BJ (cell line): ENCODE data around the gene IKBKE. TPM values are rescaled to one million over a fixed set of nuclear protein-coding genes. Genes with fewer than 3 reads are reported as not detected.

Source experiments
- CTCF ChIA-PET: fragments of 350-600 bp; formaldehyde crosslinking; extraction: SDS; loops from one replicate; lab custom pipeline; 2021; ENCODE audit warnings: antibody characterized with exemption, inconsistent platforms; lab: Yijun Ruan, JAX
- POLR2A ChIA-PET: fragments of 300-600 bp; sonication (Branson Sonifier 250); formaldehyde crosslinking; extraction: SDS; loops from one replicate; lab custom pipeline; 2021; ENCODE audit warnings: antibody characterized with exemption; lab: Charles Lee
- DNase-seq: peaks from one replicate; pipeline ENCODE4 v3.0.0-alpha.2; 2011; ENCODE audit warnings: low read depth
- H3K27me3 ChIP-seq: 2 replicates; pipeline ENCODE4 v1.6.0; 2011; ENCODE audit warnings: low read length; ENCODE audit not compliant: control insufficient read depth, insufficient read depth
- H3K36me3 ChIP-seq: 2 replicates; pipeline ENCODE4 v1.5.1; 2011; ENCODE audit warnings: low read length; ENCODE audit not compliant: control insufficient read depth, insufficient read depth
- H3K4me3 ChIP-seq: 2 replicates; pipeline ENCODE4 v1.5.1; 2011; ENCODE audit warnings: low read depth, mild to moderate bottlenecking, control low read depth, low read length
- polyA plus RNA-seq: library from polyadenylated mRNA; depleted of rRNA; stranded (reverse); fragments of >200 nt; gene quantifications from 2 replicates; pipeline ENCODE4 v1.2.3, GENCODE V29; 2011
- TF ChIP-seq, protein P1 (sequence below): IDR thresholded peaks from 2 replicates; pipeline ENCODE4 v1.5.1; 2011; ENCODE audit warnings: low read depth, mild to moderate bottlenecking, control low read depth, inconsistent platforms, low read length, moderate library complexity; ENCODE audit not compliant: insufficient read depth

IKBKE gene
- polyA plus RNA-seq, 1 experiment: 23.0 TPM

DNA sequence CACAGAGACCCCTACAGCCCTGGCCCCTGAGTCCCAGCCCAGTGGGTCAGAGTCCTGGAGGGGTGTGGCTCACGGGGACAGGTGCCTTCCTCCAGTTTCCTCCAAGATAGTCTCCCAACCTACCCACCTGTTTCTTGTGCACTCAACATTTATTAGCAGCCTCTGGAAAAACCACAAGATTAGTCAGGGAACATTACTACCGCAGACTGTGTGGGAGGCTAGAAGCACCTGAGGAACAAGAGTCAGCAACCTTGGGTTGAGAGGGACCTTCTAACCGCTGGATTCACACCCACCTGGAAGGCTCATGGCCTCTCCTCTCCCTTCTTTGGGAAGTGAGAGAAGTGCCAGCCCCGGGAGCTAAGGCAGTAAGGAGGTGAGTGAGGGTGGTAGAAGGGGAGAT is 22.5 kb upstream of the IKBKE start:
- TF ChIP-seq, protein P1, sequence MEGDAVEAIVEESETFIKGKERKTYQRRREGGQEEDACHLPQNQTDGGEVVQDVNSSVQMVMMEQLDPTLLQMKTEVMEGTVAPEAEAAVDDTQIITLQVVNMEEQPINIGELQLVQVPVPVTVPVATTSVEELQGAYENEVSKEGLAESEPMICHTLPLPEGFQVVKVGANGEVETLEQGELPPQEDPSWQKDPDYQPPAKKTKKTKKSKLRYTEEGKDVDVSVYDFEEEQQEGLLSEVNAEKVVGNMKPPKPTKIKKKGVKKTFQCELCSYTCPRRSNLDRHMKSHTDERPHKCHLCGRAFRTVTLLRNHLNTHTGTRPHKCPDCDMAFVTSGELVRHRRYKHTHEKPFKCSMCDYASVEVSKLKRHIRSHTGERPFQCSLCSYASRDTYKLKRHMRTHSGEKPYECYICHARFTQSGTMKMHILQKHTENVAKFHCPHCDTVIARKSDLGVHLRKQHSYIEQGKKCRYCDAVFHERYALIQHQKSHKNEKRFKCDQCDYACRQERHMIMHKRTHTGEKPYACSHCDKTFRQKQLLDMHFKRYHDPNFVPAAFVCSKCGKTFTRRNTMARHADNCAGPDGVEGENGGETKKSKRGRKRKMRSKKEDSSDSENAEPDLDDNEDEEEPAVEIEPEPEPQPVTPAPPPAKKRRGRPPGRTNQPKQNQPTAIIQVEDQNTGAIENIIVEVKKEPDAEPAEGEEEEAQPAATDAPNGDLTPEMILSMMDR: no peak
- CTCF ChIA-PET: interaction anchor here (0.7 to 1.2 kb wide), 3 partner anchors 9 to 22 kb away, joined by 3 read pairs; partner anchors contain the start of gene IKBKE
- DNase-seq: no peak
- Histone ChIP-seq H3K27me3 (no peaks in the 10 kb centered on the region), H3K4me3 (no peak overlapping the region), H3K36me3 (peaks cover 10% of the 10 kb centered on the region)
- POLR2A ChIA-PET: no interaction called here

DNA sequence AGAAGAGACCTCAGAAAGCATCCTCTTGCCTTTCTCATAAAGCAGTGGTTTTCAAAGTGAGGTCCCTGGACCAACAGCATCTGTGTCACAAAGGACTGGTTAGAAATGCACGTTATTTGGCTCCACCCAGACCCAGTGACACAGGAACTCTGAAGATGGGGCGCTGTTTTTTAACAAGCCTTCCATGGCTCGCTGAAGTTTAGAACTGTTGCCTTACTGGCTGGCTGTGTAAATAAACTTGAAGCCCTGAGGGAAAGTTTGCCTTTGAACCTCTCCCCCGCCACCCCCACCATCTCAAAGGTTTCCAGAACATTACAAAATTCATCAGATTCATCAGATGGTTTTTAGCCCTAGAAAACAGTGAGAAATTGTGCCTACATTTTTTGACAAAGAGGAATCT is 21.8 kb upstream of the IKBKE start:
- ChIA-PET POLR2A (no interaction called here), CTCF (interaction anchor here (1.1 kb wide), 1 partner anchor 9 kb away, joined by 3 read pairs; no protein-coding TSS in a partner anchor)
- no peak for DNase-seq
- Histone ChIP-seq H3K4me3 (no peak overlapping the region), H3K27me3 (no peaks in the 10 kb centered on the region), H3K36me3 (peaks cover 10% of the 10 kb centered on the region)
- TF ChIP-seq, protein P1: no peak

DNA sequence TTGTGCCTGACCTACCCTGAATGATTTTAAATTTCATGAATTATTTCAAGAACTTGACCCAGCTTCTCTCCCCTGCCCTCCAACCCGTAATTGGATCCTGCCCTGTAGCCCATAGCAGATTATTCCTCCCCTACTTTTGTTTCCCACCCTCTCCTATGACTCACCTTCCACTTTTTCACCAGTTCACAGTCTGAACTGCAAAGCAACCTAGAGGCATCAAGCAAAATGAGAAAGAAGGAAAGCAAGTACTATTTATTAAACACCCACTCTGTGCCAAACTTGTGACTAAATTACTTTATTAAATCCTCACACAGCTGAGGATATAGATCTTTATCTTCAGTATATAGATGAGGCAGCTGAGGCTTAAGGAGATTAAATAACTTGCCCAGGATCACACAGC is 20.7 kb upstream of the IKBKE start:
- CTCF ChIA-PET: interaction anchor here (0.9 to 3.9 kb wide), 2 partner anchors 12 to 13 kb away, joined by 3 to 11 read pairs; no protein-coding TSS in a partner anchor
- no peak overlapping the region for H3K4me3 ChIP-seq
- peaks cover 12% of the 10 kb centered on the region for H3K36me3 ChIP-seq
- DNase-seq: no peak
- POLR2A ChIA-PET: no interaction called here
- H3K27me3 ChIP-seq: no peaks in the 10 kb centered on the region
- TF ChIP-seq, protein P1: no peak

DNA sequence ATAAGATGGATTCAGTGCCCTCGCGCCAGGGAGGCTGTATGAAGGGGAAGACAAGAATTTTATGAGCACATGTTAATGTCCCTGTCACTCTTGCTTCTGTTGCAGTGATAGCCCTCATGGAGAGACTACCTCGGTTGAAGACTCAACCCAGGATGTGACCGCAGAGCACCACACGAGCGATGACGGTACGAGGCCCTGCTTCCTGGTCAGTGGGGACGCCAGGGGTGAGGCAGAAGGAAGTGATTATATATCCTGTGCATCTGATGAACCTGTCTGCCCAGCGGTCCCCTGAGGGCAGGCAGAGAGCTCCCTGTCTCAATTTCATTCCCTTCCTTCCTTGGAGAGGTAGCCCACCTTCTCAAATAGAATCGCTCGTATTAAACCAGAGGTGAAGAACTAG is 20.0 kb upstream of the IKBKE start:
- ChIA-PET POLR2A (no interaction called here), CTCF (interaction anchor here (0.6 to 3.9 kb wide), 3 partner anchors 11 to 277 kb away, joined by 3 to 11 read pairs (median 3); no protein-coding TSS in a partner anchor)
- Histone ChIP-seq H3K27me3 (no peaks in the 10 kb centered on the region), H3K4me3 (no peak overlapping the region), H3K36me3 (peaks cover 18% of the 10 kb centered on the region)
- no peak for DNase-seq
- TF ChIP-seq, protein P1: no peak

DNA sequence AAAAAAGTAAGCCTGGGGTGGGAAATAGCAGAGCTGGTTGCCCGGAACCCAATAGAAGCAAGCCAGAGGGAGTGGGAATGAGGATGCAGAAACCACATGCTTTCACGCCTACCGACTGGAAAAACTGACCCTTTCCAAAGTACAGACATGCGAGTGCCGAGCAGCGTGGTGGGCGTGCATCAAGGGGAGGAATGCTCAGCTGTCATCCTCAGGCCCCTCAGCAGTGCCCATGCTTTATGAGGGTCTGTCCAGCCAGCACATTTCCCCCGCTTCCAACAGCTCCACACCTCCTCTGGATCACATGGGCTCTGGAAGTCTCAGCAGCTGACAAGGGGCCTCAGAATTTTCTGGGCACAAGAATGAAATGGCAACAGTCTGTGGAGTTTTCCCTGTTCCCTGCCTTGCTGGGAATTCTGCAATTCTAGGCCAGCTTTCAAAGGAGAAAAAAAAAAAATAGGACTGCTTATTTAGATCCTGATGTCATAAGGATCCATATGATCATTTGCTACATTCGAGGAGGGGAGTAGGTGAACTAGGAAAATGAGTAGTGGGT is 19.1 kb upstream of the IKBKE start:
- Histone ChIP-seq H3K27me3 (no peaks in the 10 kb centered on the region), H3K4me3 (no peak overlapping the region), H3K36me3 (peaks cover 18% of the 10 kb centered on the region)
- TF ChIP-seq, protein P1: no peak
- ChIA-PET CTCF (interaction anchor here (0.6 to 3.9 kb wide), 3 partner anchors 10 to 62 kb away, joined by 3 to 11 read pairs (median 4); no protein-coding TSS in a partner anchor), POLR2A (no interaction called here)
- no peak for DNase-seq
